Measurements from ENCODE around the gene PPARGC1A. TPM values are rescaled to one million over a fixed set of nuclear protein-coding genes. Genes with fewer than 3 reads are reported as not detected.

PPARGC1A gene
- total RNA-seq, 1 experiment from 2014 or later: 1.9 TPM

DNA sequence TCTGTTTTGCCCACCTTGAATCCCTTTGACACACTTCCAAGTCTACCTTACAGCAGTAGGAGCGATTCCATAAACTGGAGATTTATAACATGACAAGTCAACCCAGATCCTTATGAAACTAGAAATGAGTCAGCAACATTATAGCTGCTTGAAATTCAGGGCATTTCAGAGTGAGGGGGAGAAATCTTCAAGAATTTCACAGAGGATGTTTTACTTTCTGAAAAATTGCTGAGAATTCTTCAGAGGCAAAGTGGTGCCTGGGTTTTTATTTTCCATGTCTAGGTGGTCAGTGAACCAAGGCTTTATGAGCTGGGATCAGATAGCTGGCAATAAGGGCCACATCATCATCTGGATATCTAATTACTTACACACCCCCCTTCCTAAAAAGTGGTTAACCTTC is 119.8 kb downstream of the PPARGC1A start:
- DNase-seq (ENCODE audit: low spot score) (no peak), ATAC-seq (no peak)
- TF ChIP-seq JUN (CRISPR knock-in tag; IDR thresholded peaks at IDR 0.05) (no peak), MXD4 (CRISPR knock-in tag; IDR thresholded peaks at IDR 0.05; ENCODE audit: borderline replicate concordance) (no peak), ZNF232 (CRISPR knock-in tag; IDR thresholded peaks at IDR 0.05) (no peak), GABPB1 (CRISPR knock-in tag; IDR thresholded peaks at IDR 0.05) (no peak), ZNF121 (CRISPR knock-in tag; IDR thresholded peaks at IDR 0.05) (no peak), GRHL2 (CRISPR knock-in tag; IDR thresholded peaks at IDR 0.05; ENCODE audit: insufficient replicate concordance, severe bottlenecking) (no peak), ELF4 (CRISPR knock-in tag; IDR thresholded peaks at IDR 0.05; ENCODE audit: low read depth) (no peak)
- TF ChIP-seq, protein P1, sequence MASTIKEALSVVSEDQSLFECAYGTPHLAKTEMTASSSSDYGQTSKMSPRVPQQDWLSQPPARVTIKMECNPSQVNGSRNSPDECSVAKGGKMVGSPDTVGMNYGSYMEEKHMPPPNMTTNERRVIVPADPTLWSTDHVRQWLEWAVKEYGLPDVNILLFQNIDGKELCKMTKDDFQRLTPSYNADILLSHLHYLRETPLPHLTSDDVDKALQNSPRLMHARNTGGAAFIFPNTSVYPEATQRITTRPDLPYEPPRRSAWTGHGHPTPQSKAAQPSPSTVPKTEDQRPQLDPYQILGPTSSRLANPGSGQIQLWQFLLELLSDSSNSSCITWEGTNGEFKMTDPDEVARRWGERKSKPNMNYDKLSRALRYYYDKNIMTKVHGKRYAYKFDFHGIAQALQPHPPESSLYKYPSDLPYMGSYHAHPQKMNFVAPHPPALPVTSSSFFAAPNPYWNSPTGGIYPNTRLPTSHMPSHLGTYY (CRISPR knock-in tag; IDR thresholded peaks at IDR 0.05): no peak
- TF ChIP-seq, protein P2, sequence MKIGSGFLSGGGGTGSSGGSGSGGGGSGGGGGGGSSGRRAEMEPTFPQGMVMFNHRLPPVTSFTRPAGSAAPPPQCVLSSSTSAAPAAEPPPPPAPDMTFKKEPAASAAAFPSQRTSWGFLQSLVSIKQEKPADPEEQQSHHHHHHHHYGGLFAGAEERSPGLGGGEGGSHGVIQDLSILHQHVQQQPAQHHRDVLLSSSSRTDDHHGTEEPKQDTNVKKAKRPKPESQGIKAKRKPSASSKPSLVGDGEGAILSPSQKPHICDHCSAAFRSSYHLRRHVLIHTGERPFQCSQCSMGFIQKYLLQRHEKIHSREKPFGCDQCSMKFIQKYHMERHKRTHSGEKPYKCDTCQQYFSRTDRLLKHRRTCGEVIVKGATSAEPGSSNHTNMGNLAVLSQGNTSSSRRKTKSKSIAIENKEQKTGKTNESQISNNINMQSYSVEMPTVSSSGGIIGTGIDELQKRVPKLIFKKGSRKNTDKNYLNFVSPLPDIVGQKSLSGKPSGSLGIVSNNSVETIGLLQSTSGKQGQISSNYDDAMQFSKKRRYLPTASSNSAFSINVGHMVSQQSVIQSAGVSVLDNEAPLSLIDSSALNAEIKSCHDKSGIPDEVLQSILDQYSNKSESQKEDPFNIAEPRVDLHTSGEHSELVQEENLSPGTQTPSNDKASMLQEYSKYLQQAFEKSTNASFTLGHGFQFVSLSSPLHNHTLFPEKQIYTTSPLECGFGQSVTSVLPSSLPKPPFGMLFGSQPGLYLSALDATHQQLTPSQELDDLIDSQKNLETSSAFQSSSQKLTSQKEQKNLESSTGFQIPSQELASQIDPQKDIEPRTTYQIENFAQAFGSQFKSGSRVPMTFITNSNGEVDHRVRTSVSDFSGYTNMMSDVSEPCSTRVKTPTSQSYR (CRISPR knock-in tag; IDR thresholded peaks at IDR 0.05): no peak
- TF ChIP-seq, protein P3, sequence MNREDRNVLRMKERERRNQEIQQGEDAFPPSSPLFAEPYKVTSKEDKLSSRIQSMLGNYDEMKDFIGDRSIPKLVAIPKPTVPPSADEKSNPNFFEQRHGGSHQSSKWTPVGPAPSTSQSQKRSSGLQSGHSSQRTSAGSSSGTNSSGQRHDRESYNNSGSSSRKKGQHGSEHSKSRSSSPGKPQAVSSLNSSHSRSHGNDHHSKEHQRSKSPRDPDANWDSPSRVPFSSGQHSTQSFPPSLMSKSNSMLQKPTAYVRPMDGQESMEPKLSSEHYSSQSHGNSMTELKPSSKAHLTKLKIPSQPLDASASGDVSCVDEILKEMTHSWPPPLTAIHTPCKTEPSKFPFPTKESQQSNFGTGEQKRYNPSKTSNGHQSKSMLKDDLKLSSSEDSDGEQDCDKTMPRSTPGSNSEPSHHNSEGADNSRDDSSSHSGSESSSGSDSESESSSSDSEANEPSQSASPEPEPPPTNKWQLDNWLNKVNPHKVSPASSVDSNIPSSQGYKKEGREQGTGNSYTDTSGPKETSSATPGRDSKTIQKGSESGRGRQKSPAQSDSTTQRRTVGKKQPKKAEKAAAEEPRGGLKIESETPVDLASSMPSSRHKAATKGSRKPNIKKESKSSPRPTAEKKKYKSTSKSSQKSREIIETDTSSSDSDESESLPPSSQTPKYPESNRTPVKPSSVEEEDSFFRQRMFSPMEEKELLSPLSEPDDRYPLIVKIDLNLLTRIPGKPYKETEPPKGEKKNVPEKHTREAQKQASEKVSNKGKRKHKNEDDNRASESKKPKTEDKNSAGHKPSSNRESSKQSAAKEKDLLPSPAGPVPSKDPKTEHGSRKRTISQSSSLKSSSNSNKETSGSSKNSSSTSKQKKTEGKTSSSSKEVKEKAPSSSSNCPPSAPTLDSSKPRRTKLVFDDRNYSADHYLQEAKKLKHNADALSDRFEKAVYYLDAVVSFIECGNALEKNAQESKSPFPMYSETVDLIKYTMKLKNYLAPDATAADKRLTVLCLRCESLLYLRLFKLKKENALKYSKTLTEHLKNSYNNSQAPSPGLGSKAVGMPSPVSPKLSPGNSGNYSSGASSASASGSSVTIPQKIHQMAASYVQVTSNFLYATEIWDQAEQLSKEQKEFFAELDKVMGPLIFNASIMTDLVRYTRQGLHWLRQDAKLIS (CRISPR knock-in tag; IDR thresholded peaks at IDR 0.05; ENCODE audit: borderline replicate concordance): no peak
- TF ChIP-seq, protein P4, sequence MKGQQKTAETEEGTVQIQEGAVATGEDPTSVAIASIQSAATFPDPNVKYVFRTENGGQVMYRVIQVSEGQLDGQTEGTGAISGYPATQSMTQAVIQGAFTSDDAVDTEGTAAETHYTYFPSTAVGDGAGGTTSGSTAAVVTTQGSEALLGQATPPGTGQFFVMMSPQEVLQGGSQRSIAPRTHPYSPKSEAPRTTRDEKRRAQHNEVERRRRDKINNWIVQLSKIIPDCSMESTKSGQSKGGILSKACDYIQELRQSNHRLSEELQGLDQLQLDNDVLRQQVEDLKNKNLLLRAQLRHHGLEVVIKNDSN (CRISPR knock-in tag; IDR thresholded peaks at IDR 0.05): no peak
- Mint-ChIP-seq H3K36me3 (no peaks in the 10 kb centered on the region), H3K27me3 (ENCODE audit: low read depth) (no peaks in the 10 kb centered on the region), H3K4me3 (no peak overlapping the region), H3K4me1 (peaks cover 35% of the 10 kb centered on the region), H3K27ac (no peak overlapping the region), H3K9me3 (peaks cover under 1% of the 10 kb centered on the region; the same call in 1 of the 2 replicates)
- POLR2A ChIA-PET: no interaction called here
- CTCF ChIA-PET: interaction anchor here (1.6 kb wide), 1 partner anchor 163 kb away, joined by 4 read pairs; no protein-coding TSS in a partner anchor

DNA sequence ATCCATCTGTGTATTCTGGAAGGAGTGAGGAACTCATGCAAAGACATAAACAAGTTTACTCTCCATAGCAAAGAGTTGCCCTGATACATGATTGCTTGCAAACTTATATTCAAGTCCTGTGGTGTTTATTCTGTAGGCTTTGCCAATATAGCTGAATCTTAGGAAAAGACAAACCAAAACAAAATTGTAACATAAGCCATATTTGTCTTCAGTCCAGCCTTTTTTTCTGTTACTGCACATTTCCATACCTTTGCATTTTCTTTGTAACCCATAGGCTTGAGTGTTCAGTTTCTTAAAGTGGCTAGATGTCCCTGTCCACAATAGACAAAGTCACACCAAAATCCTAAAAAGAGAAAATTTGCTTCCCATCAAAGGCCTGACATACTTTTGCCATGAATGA is 120.4 kb downstream of the PPARGC1A start:
- Mint-ChIP-seq H3K4me1 (peaks cover 30% of the 10 kb centered on the region), H3K4me3 (no peak overlapping the region), H3K27me3 (ENCODE audit: low read depth) (no peaks in the 10 kb centered on the region), H3K36me3 (no peaks in the 10 kb centered on the region), H3K27ac (no peak overlapping the region), H3K9me3 (peaks cover 4% of the 10 kb centered on the region; the same call in 1 of the 2 replicates)
- POLR2A ChIA-PET: no interaction called here
- CTCF ChIA-PET: interaction anchor here (1.6 kb wide), 1 partner anchor 164 kb away, joined by 4 read pairs; no protein-coding TSS in a partner anchor
- DNase-seq (ENCODE audit: low spot score): no peak
- no peak for ATAC-seq
- TF ChIP-seq, protein P3 (CRISPR knock-in tag; IDR thresholded peaks at IDR 0.05; ENCODE audit: borderline replicate concordance): no peak
- TF ChIP-seq, protein P5, sequence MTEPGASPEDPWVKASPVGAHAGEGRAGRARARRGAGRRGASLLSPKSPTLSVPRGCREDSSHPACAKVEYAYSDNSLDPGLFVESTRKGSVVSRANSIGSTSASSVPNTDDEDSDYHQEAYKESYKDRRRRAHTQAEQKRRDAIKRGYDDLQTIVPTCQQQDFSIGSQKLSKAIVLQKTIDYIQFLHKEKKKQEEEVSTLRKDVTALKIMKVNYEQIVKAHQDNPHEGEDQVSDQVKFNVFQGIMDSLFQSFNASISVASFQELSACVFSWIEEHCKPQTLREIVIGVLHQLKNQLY (CRISPR knock-in tag; IDR thresholded peaks at IDR 0.05): no peak
- TF ChIP-seq, protein P6, sequence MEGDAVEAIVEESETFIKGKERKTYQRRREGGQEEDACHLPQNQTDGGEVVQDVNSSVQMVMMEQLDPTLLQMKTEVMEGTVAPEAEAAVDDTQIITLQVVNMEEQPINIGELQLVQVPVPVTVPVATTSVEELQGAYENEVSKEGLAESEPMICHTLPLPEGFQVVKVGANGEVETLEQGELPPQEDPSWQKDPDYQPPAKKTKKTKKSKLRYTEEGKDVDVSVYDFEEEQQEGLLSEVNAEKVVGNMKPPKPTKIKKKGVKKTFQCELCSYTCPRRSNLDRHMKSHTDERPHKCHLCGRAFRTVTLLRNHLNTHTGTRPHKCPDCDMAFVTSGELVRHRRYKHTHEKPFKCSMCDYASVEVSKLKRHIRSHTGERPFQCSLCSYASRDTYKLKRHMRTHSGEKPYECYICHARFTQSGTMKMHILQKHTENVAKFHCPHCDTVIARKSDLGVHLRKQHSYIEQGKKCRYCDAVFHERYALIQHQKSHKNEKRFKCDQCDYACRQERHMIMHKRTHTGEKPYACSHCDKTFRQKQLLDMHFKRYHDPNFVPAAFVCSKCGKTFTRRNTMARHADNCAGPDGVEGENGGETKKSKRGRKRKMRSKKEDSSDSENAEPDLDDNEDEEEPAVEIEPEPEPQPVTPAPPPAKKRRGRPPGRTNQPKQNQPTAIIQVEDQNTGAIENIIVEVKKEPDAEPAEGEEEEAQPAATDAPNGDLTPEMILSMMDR (IDR thresholded peaks at IDR 0.05): no peak
- TF ChIP-seq, protein P7, sequence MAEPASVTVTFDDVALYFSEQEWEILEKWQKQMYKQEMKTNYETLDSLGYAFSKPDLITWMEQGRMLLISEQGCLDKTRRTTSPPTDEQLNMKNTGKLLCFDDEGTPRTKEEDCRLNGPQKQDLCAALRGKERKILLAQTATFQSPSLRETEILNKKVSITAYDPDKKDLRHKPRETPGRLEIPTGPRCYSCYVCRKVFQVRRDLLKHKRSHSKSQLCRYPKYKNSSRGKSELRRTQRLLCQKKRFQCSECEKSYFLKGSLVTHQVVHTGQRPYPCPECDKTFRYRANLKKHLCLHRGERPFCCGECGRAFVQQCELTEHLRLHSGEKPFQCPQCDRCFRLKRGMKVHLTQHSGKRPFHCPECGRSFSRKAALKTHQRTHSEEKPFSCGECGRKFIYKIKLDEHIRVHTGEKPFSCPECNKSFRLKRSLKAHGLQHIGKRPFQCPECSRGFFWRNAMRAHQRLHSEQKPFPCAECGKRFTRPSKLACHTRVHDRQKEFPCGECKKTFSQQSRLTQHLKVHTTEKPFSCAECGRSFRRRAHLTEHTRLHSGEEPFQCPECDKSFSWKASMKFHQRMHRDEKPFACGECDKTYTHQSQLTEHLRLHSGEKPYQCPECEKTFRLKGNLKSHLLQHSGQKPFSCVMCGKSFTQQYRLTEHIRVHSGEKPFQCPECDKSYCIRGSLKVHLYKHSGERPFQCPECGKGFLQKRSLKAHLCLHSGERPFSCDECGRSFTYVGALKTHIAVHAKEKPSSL (CRISPR knock-in tag; conservative IDR thresholded peaks at IDR 0.05): no peak
- TF ChIP-seq ZNF121 (CRISPR knock-in tag; IDR thresholded peaks at IDR 0.05): no peak
